HG03025 (cell line): ENCODE data around the gene RGPD5.
A peak's percentile ranks its signal among the peaks of the same experiment; 100 is the strongest.
"Not testable (repeated sequence)": the region's sequence is repeated elsewhere in the genome, so short reads cannot be mapped to it uniquely, and the experiment has no call there.

Experiments
- ATAC-seq: cut with Tn5 transposase; IDR thresholded peaks from one replicate; pipeline ENCODE4 v1.9.1; 2021; ENCODE audit warnings: mild to moderate bottlenecking, moderate library complexity; ENCODE audit not compliant: unreplicated experiment, low FRiP score

Gene RGPD5

DNA sequence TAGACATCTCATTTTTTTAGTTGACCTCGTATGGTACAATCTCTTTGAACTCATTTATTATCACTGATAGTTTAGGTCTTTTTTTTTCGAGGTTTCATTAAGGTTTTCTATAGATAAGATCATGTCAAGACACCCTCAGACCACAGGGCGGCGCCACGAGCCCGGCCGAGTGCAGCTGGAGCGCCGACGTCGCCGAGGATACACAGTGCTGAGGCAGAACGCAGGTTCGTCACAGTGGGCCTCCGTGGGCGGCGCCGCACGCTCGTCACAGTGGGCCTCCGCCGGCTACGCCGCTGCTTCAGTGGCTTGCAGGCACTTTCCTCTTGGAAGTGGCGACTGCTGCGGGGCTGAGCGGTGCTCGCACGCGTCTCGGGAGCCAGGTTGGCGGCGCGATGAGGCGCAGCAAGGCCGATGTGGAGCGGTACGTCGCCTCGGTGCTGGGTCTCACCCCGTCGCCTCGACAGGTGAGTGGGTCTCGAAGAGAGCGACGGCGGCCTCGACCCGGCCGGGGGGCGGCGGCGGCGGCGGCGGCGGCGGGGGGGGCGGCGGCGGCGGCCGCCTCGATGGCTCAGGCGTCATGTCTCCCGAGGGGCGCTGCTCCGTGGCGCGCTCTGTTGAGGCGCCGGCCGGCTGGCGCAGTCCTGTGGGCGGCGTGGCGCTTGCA is at the start of gene RGPD5:
Gene RGPD5 (plus strand): TSS at position 232 of the 664 bp plus-strand sequence. CDS start 161 bp downstream, at position 393.
- peak; percentile 98 for ATAC-seq

DNA sequence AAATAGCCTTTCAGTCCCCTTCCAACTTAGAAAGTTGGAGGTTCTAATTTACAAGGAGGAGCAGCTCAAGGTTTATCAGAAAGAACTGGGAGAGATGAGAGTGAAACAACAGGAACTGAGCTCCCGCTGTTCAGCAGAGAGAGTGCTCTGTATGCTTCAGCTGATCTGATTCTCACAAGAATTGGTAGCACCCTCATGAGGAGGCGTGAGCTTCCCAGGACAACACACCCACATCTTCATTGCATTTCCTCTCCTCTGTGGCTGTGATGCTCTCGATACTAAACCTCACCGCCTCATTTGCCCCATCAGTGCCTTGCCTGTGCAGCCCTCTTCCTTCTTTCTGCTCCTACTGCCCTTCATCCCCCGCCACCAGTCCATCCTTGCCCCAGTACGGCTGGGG is 42.5 kb upstream of the RGPD5 start:
- ATAC-seq: not testable (repeated sequence)

DNA sequence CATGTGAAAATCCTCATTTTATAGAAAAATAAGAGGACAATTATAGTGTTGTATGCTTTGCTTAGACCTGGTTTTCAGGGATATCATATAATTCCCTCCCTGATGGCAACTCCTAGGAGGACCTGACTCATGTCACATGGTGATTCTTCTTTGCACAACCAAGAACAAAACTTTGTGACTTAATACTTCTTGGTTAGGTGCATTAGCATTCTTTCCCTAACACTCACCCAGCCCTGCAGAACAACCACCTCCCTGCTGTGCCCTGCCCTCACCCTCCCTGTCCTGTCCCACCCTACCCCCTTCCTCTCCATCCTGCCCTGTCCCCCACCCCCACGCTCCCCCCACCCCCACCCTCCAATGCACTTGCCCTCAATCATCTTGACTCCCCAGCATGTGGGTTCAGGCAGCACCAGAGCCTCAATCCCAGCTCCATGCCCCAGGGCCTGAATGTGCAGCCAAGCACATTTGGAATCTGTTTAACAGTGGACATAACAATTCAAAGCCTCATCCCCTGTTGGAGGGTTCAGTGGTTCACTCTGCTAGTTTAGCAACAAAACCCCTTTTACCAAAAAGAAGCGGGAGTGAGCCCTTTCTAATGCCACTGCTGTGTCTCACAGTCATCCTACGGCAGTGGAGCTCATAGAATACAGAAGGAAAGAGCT is 36.8 kb upstream of the RGPD5 start:
- ATAC-seq: not testable (repeated sequence)

DNA sequence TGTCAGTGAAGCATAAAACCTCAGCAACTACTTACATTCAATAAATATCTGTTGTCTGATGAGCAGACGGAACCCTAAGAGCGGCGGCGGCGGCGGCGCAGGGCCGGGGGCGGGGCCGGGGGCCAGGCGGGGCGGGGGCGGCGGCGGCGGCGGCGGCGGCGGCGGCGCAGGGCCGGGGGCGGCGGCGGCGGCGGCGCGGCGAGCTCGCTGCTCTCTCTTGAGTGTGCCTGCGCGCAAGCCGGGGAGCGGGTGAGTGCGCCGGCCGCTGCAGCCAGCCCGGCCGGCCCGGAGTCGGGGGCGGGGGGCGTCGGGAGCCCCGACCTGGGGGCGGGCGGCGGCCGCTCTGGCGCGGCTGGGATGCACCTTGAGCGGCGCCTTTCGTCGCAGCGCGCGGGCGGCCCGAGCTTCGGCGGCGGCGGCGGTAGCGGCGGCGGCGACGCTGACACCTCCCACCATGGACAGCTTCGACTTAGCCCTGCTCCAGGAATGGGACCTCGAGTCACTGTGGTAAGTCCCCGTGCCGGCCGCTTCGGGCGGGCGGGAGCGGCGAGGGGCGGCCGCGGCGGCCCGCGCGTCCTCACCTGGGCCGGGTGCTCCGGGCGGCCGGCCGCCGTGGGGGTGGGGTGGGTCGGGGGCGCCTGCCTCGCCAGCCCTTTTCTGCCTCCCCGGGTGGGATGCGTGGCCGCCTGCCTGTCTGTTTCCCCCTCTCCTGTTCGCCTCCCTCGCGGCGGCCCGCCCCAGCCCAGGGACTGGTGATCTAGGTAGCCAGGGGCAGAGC is 33.7 kb upstream of the RGPD5 start:
- not testable (repeated sequence) for ATAC-seq

DNA sequence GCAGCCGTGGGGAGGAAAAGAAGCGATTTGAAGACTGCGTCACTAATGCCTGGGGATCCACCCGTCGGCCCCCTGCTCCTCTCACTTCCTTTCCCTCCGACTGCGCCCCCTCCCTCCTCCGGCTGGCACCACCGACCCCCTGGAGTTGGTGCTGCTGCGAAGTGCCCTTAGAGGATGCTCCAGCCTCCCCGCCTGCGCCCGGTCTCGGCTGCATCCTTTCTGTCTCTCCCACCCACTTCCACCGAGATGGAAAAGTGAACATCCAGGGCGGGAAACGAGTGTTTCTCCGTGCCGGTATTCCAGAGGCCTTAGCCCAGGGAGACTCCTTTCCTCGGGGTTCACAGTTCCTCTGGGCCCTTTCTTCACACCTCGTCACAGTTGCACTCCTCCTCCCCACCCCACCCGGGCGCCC is 33.1 kb upstream of the RGPD5 start:
- not testable (repeated sequence) for ATAC-seq

DNA sequence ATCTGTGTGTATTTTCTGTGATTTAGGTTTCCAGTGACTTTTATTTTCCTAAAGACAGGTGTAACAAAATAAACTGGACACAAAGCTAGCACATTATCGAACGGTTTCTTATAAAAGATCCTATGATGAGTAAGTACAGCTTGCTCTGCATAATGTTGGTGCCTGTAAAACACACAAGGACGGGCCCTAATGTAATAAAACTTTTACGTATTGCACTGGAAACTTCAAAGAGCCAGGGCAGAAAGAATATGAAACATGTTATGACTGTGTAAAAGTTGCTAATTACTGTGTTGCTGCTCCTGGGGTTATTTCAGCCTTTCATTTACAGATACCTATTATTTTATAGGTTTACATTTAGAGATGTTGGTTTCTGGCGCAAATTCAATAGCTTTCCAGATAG is 32.1 kb upstream of the RGPD5 start:
- ATAC-seq: not testable (repeated sequence)

DNA sequence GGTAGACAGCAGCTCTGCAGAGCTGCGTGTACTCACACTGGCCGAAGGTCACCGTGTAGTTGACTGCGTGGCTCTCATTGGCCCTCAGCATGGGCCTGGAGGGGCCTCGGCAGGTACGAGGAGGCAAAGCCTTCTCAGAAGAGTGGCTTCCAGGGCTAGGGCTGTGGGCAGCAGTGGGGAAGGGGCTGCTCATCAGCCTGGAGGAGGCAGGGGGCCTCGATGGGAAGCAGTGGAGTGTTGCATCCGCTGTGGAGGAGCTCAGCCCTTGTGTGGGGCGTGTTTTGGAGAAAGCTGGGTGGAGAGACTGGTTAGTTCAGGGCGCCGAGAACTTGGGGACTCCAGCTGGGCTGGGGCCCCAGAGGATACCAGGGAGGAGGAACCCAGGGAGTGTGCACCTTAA is 28.0 kb upstream of the RGPD5 start:
- not testable (repeated sequence) for ATAC-seq

DNA sequence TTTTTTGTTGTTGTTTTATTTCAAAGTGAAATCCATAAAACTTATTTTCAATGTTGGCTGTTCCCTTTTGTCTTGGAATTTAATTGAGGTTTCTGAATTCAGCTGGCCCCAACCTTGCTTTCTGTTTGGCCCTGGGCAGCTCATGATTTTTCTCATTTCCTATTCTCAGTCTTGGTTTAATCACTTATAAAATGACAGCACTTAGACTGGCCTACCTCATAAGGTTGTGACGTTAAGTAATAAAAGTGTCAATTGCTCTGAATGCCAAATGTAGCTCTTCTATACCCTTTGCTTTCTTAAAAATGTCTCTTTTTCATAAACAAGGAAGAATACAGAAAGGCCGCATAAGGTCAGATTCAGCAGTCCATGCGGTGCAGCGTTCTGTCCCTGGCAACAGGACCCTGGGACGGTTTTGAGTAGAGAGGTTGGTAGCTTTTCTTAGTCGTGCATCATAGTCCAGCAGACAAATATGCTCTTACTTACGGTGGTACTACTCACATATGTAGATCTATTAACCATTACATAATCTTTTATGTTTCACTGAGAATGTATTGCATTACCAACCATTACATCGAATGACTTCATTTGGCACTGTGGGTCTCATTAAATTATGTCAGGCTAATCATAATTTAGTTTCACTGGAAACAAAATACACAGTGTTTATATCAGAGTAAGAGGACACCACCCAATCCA is 27.1 kb upstream of the RGPD5 start:
- ATAC-seq: not testable (repeated sequence)

DNA sequence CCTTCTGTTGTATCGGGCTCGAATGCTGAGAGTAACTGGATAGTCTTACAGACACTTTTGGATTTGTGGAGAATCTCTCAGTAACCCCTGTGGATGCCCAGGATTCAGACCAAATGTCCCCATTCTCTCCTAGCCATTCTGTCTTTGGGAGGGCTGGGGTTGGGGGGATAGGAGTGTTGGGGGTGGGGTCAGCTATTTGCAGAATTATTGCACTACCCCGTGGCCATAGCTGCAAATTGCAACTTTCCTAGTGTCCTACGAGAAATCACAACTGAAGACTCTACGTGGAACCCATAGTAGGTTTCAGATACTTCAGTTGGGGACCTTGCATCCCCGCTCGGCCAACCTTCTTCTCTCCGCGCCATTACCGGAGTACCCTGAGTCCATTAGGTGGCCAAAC is 25.2 kb upstream of the RGPD5 start:
- ATAC-seq: not testable (repeated sequence)

DNA sequence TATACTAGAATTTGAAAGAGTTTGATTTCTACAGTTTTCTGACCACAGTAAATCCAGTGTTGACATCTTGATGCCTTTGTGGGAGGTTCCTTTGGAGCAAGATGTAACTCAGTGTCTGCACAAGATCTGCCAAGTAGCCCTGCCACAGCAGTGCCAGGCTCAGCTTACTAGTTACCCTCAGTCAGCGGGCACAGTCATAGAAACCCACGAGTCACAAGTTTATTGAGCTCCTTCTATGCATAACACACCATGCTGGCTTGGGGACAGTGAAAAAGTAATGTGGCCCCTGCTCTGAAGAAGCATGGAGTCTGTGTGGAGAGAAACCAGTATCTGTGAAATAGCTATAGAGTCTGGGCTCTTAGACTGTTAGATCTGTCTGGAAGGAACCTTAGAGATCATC is 15.0 kb upstream of the RGPD5 start:
- ATAC-seq: not testable (repeated sequence)

DNA sequence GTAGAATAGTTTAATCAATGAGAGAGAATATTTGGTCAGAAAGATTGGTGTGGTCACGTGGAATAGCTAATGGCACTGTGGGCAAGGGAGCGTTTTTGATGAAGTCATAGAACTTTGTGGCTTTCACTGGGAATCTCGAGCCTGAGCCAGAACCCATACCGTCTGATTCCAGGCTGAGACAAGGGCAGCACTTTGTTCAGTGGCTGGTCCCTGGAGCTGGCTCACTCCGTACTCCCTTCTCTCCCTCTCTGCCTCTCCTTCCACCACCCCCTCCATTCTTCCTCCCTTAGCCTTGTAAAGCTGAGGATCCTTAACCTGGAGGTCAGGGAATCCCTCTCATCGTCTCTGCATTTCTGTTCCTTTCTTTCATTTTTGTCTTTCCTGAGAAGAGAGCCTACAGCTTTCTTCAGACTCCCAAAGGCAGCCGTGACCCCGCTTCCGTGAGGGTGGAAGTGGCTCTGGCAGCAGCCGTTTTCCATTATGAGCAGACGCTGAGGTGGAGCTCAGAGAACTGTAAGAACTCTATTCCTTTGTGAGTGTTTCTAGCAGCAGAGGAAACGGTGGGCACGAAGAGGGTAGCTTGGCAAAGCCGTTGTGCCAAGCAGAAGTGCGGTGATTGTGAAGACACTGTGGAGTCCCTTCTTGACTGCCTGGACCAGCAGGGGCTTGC is 12.8 kb upstream of the RGPD5 start:
- not testable (repeated sequence) for ATAC-seq

DNA sequence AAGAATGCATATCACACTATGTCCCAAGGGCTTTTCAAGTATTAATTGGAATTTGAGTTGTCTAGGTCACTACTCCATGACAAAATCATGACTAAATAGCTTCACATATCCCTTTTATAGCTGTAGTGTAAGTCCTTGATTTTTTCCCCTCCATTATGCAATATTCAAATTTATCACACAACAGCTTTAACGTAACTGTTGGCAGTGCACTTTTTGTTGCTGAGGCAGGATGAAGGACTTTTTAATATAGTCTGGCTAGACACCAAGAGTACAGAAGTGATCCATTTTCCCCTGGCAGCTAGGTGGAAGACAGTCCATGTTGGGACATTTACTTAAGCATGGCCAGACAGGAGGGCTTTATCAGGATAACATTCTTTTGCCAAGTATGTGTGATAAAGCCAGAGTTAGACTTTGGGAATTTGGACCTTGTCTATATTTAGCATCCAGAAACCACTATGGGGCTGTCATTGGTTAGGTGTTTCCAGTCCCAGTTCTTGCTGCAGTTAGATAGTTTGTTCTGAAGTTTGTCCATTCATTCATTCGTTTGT is 11.6 kb upstream of the RGPD5 start:
- ATAC-seq: not testable (repeated sequence)

DNA sequence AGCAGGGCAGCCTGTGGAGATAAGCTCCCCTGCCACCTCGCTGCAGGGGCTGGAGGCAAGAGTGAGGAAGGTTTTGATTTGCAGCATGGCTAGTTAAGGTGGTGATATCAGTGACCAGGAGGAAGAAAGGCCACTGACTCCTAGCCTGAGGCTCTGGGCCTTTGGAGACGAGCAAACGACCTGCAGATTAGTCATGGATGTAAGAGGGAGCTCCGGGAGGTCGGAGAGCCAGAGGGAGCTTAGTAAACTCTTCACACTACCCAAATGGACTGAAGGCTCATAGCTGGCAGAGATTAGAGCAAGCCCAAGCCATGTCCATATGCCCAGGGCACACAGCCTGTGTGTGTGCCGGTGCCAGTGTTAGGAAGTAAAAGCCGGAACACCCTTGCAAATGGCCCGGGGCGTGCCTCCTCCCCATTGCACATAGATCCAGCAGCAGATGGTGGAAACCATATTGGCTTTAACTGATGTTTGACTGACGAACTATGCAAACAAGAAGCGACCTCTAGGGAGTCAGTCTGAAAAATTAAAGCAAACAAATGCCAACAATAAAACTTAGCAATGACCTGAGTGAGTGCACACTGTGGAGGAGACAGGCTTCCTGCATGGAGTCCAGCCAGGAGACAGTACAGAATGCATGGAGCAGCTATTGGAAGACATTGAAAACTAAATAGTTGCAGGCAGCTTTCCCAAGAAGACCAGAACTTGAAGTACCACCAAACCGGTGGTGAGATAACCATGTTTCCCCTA is 2.4 kb upstream of the RGPD5 start:
- ATAC-seq: not testable (repeated sequence)

DNA sequence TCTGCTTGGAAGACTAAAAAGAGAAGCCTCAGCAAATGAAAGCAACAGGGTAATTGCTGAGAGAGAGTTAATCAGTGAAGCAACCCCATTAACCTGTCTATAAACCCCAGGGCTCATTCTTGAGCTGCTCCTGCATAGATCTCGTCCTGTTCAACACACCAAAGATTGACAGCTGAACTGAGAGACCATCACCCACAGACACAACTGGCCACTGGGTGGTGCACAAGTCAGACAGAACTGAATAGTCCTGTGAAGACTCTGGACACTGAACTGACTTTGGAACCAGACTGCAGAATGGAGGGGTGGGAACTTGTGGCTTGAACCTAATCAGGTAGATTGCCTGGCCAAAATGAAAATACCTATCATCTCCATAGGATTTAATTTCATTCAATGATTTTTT is 1.4 kb upstream of the RGPD5 start:
- ATAC-seq: not testable (repeated sequence)

DNA sequence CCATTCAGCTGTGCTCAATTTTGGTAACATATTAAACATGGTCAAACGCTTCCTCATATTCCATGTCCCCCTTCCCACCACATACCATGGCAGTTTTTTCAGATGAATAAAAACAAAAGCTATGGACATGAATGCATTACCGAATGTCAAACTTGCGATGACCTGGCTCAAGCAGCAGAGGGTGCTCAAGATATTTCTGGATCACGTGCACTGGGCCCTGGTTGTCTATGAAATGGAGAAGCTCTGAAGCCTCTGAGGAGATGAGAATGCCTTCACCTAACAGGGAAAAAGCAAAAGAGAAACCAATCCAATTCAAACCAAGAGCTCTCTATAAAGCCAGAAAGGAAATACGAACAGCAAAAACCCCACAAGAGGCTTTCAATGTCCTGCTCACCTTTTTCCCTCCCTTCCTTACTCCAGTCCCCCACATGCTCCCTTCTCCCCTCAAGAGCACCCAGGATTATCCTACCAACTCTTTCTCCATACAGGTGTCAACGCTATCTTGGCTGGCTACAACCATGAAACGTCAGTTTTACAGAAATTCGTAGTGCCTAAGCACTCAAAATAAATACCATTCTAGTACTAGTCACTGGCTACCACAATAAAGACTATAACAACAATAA is 77.1 kb downstream of the RGPD5 start:
- peak; percentile 80 for ATAC-seq

DNA sequence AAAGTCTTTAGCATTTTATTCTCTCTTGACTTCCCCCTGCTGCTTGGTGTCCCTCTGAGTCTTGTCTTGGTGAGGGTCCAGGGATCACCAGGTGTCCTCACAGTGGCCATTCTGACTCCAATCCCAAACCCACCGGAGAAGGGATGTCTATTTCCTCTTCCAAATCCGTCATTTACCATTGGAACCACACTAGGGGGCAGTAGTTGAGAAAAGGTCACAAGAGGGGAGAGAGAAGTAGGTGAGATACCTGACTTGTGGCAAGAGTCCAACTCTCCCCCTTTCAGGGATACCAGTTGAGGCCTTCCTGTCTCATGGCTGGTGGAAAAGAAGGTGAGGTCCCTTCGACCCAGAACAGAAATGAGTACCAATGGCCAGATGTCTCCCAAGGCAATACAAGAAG is 82.5 kb downstream of the RGPD5 start:
- ATAC-seq: not testable (repeated sequence)

DNA sequence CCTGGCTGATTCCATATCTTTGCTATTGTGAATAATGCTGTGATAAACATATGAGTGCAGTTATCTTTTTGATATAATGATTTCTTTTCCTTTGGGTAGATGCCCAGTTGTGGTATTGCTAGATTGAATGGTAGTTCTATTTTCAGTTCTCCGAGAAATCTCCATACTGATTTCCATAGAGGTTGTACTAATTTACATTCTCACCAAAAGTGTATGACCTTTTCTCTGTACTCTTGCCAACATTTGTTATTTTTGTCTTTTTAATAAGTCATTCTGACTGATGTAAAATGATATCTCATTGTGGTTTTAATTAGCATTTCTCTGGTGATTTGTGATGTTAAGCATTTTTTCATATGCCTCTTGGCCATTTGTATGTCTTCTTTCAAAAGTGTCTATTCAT is 88.0 kb downstream of the RGPD5 start:
- ATAC-seq: not testable (repeated sequence)

DNA sequence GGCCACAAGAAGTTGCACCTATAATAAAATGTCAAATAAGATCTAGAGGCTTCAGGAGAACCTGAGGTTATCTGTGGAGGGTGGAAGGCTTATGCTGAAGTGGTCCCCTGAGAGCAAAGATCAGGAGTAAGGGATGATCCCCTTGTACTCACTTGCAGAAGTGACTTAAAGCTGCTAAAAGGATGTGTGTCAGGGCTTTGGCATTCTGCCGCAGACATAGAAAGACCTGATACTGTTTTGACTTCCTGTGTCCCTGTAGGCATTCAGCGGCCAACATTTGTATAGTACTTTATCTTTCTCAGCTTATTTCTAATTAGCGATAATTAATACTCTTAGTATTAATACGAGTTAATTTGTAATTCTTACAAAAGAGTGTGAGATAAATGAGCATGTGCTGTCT is 94.3 kb downstream of the RGPD5 start:
- ATAC-seq: not testable (repeated sequence)

DNA sequence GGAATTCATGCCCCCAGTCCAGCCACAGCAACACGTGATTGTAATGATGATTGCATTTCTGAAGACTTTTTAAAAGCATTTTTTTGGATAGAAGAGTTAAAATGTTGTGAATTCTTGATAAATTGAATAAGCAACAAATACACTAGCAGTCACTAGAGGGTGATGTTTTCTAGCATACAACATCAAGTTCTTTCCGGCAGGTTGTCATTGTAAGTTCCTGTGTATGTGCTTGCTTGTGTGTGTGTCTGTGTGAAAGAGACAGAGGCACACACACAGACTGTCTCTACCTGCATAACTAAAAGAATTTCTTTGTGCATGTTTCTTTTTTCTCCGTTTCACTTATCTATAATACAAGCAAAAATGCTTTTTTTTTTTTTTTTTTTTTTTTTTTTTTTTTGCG is 95.8 kb downstream of the RGPD5 start:
- ATAC-seq: not testable (repeated sequence)
